Measurements from ENCODE around the gene GAL3ST3.

GRCh38 chr11:66068154-66068821 lies 19.3 kb upstream of the GAL3ST3 start:
- no peak for TF ChIP-seq EZH2 (IDR thresholded peaks at IDR 0.05; ENCODE audit: borderline replicate concordance, low read depth, low read length, severe bottlenecking)
- TF ChIP-seq, protein P1, sequence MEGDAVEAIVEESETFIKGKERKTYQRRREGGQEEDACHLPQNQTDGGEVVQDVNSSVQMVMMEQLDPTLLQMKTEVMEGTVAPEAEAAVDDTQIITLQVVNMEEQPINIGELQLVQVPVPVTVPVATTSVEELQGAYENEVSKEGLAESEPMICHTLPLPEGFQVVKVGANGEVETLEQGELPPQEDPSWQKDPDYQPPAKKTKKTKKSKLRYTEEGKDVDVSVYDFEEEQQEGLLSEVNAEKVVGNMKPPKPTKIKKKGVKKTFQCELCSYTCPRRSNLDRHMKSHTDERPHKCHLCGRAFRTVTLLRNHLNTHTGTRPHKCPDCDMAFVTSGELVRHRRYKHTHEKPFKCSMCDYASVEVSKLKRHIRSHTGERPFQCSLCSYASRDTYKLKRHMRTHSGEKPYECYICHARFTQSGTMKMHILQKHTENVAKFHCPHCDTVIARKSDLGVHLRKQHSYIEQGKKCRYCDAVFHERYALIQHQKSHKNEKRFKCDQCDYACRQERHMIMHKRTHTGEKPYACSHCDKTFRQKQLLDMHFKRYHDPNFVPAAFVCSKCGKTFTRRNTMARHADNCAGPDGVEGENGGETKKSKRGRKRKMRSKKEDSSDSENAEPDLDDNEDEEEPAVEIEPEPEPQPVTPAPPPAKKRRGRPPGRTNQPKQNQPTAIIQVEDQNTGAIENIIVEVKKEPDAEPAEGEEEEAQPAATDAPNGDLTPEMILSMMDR (IDR thresholded peaks at IDR 0.05; ENCODE audit: borderline replicate concordance, extremely low read depth, low read length, poor library complexity, severe bottlenecking), result peak; percentile 96

All from DND-41 (cell line).